GM21423 (cell line): Measurements from ENCODE around the gene FMNL2.
"Not testable (repeated sequence)": the region's sequence is repeated elsewhere in the genome, so short reads cannot be mapped to it uniquely, and the experiment has no call there.

ENCODE experiments used
- ATAC-seq: cut with Tn5 transposase; IDR thresholded peaks from one replicate; pipeline ENCODE4 v1.9.1; 2021; ENCODE audit warnings: mild to moderate bottlenecking, moderate library complexity; ENCODE audit not compliant: unreplicated experiment

Gene FMNL2

DNA sequence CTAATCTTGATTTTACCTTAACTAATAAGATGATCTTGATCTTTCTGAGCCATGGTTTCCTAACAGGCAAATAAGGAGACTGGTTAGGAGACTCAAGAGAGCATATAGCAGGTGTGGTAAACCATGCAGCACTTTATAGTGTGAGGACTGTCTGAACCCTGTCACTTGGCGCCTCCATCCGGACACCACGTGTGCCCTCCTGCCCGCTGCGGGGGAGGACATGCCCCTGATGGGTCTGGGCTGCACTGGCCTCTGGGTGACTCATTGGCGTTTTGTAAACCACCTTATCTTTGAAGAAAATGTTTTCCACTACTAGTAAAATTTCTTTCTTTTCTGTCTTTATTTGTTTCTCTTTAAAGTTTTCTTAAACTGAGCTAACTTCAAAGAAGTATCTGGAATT is 131.1 kb downstream of the FMNL2 start:
- no peak for ATAC-seq

DNA sequence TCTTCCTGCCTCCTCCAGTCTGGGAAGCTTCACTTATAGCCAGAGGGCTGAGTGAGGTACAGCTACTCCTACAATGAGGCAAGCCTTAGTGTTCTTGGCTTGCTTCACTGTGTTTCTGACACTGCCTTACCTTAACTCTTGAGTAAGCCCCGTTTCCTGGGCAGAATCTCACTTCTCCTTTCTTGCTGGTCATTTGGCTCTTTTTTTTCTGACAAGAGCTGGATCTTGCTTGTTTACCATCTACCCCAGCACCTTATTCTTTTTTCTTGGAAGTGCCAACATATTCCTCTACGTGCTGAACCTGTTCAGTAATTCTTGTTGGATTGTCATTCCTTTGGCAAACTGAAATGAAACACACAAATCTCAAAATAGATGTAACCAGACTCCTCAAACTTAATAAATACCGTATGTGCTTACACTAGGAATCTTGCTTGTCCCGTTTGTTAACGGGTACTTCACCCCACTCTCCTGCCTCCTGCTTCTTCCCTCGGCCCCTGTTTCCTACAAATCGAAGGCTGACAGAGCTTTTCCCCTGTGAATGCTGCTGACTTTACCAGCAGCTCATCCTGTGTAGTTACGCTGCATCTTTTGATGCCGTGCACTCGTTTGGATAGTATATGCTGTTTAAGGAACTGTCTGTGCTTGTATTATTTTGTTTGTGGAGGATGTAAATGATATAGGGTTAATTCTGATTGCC is 132.2 kb downstream of the FMNL2 start:
- ATAC-seq: peak; percentile 93

DNA sequence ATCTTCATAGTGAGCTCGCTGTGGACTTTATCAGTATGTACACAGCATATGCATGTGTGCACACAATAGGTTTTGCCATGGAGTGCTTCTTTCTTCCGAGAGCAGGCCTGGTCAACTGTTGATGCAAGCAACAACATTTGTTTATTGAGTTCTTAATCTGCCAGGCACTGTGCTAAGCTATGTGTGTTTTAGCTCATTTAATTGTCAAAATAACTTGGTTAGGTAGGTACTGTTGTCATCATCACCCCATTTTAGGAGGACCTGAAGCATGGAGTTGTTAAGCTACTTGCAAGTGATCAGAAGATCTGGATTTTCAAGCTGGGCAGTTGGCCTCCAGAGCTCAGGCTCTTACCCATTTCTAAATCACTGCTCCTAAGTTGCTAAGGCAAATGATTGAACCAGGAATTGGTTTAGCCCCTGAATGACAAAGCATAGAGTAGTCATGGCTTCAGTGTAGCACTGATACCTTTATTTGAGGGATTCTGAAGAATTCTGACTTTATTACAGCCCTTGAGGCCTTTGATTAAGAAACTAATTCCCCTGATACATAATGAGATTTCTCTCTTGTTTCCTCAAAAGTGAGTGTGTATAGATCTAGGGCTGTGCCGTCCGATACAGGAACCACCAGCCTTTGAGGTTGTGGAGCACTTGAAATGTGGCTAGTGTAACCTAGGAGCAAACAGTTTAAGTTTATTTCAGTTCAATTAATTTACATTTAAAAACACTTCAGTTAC is 132.9 kb downstream of the FMNL2 start:
- ATAC-seq: no peak

DNA sequence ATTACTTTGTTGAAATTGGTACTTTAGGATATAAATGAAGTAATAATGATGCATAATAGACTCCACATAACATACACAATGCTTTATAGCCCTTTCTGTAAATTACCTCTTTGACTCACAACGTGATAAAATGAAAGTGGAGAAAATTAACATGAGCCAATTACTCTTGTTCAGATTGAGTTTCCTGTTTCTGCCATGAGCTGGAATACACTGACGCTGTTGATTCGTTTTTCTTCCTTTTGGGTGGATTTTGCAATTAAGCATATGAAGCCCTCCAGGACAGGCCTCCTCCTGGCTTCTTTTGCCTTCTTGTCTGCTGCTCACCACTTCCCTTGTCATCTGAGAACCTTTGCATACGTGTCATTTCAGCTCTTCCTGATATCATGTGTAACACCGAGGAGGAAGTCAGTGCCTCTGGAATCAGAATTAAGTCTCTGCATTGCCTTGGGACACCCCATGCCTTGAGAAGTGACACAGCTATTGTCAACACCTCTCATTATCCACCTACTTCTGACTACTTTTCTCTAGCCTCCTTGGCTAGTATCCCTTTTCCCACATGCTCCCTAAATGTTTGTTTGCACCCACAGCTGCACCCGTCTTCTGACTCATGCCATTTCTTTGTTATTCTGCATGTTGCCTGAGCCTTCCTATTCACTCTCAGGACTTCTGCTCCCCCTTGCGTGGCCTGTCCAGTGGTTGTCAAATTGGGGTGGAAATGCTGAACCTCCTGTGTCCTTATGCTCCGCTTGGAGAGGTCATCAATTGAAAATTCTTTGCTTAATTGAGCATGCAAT is 134.1 kb downstream of the FMNL2 start:
- ATAC-seq: no peak

DNA sequence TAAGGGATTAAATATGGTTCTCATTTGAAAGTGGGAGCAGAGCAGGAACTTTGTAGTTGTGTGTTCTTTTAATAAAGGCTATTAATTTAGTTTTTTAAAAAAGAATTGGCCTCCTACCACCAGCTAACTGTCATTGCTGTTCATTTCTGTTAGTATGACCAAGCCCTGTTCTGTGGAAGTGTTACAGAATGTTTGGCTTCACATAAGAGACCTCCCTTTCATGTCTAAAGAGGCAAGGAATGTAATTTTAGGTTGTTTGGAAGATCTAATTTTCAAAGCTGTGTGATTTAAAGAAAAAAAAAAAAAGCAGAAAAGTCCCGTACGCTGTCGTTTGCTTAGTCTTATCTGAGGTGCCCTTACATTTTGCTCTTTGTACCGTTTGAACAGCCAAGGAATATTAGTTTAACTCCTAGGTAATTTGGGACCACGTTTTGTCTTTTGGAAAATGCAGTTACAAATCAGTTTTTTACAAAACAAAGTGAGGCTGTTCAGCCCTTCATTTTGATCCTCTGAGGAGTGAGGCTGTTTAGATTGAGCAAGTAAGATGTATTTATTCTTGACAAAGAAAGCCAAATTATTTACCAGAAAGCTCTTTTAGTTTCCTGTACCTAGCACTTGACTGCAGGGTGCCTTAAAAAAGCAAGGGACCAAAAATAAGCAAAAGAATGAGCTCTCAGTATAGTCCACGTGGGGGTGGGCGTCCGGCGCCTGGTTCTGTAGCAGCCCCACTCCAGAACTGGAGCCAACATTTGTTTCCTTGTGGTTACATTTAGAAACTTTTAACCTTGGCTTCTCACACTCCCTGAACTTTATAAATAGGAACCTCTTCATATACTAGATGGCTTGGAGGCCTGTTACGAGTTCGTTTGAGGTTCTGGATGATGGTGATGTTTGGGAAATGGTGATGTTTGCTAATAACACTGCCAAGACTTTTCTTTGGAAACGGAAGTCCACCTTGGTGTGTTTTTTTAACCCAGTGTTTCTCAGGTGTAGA is 136.2 kb downstream of the FMNL2 start:
- no peak for ATAC-seq

DNA sequence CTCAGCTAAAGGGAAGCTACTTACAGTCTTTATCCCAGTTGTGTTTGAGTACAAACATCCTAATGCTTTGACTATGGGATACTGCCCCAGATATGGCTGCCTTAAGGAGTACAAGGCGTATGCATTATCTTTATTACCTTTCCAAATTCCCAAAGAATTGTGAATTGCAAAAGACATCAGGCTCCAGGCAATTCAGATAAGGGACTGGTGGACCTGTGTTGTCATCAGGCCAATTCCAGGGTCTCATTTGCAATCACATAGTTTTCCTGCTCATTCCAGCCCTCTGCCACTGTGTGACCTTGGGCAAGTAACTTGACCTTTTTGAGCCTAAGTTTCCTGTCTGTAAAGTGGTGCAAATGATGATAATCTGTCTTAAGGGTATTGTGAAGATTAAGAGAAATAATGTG is 137.5 kb downstream of the FMNL2 start:
- ATAC-seq: no peak

DNA sequence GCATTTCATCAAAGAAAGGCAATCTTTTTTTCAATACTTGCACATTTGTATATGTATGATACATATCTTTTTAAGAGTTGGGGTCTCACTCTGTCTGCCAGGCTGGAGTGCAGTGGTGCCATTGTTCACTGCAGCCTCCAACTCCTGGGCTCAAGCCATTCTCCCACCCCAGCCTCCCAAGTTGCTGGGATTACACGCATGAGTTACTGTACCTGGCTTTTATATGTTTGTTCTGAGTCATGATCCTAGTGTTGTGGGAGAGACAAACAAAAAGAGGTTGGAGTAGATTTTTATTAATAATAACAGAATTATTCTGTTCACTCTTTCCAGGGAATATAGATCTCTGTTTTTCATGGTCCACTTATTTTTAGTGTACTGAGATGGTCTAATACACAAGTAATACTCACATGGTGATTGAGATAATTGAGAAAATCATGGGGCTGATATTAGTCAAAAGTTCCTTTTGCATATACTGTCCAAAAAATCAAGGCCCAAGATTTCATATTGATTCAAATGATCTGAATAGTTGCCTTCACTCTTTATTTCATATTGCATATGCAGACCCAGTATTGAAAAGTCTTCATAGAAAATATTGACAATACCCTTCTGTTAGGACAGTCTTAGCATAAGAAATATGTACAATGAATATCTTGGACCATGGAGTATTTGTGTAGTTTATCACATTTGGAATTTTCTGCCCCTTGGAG is 138.3 kb downstream of the FMNL2 start:
- no peak for ATAC-seq

DNA sequence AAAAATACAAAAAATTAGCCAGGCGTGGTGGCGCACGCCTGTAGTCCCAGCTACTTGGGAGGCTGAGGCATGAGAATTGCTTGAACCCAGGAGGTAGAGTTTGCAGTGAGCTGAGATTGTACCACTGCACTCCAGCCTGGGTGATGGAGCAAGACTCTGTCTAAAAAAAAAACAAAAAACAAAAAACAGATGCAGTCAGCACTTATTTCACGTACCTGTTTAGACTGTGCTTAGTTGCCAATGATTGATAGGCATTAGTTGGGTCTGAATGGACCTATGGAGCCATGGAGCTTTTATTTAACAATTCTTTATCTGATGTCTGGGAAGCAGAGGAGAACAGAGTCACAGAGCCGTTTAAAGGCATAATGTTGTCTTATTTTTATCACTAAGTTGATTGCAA is 139.5 kb downstream of the FMNL2 start:
- not testable (repeated sequence) for ATAC-seq

DNA sequence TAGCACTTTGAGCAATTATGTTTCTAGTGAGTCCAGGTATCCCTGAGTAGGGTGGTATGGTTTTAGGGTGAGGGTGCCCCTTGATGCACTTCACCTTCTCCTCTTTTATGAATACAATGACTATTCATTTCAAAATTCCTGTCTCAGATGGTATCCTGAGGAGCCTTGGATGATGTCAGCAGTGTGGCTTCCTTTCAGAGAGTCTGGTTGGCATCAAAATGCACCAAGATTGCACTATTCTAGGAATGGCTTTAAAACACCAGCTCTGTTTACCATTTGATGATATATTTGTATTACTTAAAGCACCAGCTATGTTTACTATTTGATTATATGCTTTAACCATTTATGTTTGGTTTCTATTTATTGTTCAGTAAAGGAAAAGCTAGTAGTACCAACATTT is 141.0 kb downstream of the FMNL2 start:
- no peak for ATAC-seq

DNA sequence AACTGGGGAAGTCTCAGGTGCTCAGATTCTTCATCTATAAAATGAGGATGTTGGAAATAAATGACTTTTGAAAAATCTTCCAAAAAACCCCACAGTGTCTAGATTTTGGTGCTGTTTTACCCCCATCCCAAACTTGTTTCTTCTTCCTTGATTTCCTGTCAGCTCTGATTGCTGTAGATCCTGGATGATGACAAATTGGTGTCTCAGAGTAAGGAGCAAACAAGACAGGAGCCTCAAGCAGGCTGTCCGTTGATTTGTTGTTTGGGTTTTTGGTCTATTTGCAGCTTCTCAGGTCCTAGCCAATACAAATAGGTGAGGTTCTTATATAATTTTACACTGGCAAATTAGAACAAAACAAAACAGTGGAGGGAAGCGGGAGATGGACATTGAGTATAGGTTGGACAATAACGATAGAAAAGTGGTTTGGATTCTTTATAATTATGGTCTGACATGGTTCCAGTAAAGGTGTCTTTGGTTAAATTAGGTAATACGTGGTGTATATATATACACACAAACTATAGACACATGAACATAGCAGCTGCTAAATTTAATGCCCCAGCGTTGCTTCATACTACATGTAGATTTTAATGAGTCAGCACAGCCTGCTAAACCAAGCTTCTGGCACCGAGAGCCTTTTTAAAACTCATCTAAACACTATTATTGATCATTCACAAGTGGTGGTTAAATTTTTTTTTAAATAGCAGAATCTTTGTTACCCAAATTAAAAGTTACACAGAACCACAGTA is 142.5 kb downstream of the FMNL2 start:
- no peak for ATAC-seq

DNA sequence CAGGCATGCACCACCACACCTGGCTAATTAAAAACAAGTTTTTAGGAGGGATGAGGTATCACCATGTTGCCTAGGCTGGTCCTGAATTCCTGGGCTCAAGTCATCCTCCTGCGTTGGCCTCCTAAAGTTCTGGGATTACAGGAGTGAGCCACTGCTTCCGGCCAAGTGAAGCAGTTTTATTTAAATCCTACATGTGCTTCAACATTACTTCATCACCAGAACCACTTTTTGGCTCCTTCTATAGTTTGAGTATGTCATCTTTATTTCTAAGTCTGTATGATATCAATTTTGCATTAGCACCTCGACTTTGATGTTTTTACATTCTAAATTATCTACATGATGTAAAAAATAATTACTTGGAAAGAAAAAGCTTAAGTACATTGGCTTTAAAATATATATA is 144.3 kb downstream of the FMNL2 start:
- ATAC-seq: no peak

DNA sequence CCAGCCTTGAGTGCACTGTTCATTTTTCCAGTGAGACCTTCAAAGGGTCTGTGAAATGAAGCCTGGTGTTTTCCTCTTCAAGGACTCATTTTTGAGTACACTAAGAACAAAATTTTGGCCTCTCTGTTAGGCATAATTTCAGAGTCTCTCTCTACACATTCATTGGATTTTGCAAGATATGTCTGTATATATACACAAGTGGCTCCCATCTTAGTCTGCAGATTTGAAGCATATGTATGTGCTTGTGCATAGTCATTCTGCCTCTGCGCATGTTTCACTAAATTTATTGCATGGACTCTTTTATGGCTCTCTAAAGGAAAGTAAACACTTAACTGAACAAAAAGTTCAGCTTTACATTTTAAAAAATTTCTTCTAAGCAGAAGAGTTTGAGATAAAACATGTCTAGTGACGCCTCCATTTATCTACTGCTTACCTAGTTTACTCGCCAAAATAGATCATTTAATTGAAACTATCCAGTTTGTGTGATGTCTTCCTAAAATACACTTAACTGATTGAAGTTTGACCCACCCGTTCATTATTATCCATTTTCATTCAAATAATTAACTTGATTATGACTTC is 145.9 kb downstream of the FMNL2 start:
- ATAC-seq: no peak

DNA sequence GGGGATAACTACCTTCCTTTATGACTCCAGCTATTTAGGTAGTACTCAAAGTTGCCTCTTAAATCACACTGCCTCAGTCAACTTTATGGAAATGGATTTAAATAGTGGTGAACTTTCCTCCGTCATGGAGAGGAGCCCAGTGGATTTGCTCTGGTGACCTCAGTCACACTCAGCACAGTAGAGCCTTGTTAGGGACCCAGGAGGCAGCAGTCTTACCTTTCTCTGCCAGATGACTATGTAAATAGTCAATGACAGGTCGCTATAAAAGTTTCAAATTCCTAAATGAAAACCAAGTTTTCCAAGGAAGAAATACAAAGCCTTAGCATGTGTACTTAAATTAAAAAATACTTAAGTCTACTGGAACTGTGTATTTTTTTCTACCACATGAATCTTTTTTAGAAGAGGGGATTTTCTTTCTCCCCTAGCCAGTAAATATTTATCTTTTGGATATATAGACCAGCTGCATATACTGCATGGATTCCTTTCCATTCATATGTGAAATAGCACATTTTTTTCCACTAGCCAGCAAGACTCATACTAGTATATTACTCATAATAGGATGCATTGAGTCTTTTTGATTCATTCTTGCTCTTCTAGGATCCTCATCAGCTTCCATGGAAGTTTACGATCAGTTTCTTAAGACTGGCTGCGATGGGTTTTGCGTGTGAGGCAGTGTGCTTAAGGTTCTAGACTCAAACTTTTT is 147.1 kb downstream of the FMNL2 start:
- no peak for ATAC-seq

DNA sequence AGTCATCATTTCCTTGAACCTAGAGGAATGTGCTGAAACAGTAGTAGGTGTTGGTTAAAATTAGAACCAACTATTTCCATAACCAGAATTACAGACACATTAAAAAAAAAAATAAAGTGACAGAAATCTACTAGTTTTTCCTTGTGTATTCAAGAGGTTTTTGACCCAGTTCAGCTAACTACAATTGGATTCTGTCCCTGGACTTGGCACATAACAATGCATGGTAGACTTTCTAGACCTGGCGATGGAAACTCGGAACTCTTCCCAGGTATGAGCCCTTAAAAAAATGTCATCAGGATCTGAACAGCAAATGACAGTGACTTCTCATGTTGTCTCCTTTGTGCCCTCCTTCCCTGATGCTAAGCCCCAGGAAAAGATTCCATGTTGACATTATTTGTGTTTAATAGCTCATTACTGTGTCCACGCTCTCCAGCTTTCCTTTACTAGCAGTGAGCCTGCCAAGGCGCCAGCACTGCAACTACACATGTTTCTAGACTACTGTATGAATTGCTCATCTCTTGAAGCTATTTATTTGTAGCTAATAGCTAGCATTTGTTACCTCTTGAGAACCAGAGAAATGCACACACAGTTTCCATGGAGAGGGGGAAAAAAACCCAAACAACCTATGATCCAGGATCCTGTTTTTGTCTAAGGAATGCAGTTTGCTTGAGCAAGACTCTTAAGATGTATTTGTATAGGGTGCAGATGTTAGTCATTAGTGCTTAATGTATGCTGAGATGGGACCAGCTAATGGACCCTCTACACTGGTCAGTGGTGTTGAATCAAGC is 148.5 kb downstream of the FMNL2 start:
- ATAC-seq: no peak

DNA sequence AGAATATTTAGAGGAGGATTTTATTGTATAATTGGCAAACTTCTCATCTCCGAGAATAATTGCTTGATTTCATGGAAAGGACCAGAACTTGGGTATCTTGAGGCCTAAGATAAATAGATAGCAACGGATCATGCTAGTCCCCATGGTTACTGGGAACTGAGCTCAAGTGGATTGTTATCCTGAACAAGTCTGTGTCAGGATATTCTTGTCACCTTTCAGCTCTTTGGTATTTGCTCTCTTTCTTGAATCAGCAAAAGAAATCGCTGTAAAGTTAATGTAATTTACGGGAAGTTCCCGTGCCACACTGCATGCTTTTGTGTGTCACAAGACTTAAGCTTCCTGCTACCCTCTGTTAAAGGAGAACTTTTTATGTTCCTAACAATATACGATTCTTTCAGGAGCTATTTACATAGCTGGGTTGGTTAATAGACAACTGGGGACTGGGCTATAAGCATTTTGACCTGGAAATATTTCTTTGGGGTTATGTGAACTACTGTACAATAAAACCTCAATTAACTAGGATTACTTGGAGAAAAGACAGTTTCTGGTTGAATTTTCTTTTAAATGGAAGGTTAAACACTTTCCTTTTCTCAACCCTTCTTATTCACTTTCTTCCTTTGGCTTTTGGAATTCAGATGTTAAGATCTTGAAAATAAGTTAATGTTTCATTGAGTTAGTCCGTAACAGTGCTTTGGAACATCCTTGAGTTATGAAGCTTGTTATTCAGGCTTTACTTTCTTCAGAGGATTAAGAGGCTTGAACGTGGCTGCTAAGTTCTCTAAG is 151.2 kb downstream of the FMNL2 start:
- ATAC-seq: no peak

DNA sequence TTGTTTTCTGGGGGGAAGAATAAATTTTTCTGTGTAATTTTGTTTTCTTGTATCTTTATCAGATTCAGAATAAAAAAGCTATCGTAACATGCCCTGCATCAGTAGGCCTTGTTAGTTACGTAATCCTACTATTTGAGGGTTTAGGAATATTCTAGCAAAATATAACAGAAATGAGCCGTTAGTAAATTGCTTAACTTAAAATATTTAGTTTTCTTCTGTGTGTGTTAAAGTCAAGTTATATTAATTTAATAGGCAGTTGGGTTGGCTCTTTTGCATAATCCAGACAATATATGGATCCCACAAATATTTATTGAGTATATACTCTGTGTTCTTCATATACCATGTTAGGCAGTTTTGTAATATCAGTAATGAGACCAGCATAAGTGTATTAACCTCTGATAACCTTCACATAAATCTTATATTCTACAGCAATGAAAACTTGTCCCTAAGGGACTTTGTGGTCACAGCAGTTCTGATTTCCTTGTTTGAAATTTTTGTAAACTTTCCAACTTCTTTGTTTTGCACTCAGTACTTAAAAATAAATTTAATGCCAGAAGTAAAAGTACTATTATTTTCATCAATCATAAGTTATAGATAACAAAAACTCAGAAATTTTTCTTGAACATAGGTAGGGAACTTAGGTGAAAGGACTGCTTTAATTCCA is 151.9 kb downstream of the FMNL2 start:
- ATAC-seq: no peak
